Choroid plexus epithelial cell (primary cell): Measurements from ENCODE around the gene ATG14.

Experiments used
- DNase-seq: peaks from one replicate; pipeline ENCODE4 v3.0.0-alpha.2; 2010; ENCODE audit warnings: low read depth
- H3K4me3 ChIP-seq: 2 replicates; pipeline ENCODE4 v1.5.1; 2011; ENCODE audit warnings: low read depth, mild to moderate bottlenecking, control low read depth, low read length, moderate library complexity
- TF ChIP-seq, protein P1 (sequence below): conservative IDR thresholded peaks from 2 replicates; pipeline ENCODE4 v1.5.1; 2011; ENCODE audit warnings: low read depth, mild to moderate bottlenecking, control low read depth, inconsistent platforms, low read length, moderate library complexity

ATG14 gene

DNA sequence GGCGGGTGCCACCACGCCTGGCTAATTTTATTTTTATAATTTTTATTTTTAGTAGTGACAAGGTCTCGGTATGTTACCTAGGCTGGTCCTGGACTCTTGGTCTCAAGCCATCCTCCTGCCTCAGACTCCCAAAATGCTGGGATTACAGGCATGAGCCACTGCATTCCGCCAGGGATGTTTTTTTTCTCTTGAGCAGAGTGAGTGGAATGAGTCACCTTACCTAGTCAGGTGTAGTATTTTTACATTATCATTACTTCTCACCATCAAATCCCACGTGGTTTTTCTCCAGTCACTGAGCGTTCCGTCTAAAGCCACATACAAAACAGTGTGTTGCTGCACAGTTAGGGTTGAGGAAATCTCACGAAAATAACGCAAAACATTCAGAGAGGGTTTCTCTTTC, 29.7 kb upstream of the ATG14 start:
- TF ChIP-seq, protein P1, sequence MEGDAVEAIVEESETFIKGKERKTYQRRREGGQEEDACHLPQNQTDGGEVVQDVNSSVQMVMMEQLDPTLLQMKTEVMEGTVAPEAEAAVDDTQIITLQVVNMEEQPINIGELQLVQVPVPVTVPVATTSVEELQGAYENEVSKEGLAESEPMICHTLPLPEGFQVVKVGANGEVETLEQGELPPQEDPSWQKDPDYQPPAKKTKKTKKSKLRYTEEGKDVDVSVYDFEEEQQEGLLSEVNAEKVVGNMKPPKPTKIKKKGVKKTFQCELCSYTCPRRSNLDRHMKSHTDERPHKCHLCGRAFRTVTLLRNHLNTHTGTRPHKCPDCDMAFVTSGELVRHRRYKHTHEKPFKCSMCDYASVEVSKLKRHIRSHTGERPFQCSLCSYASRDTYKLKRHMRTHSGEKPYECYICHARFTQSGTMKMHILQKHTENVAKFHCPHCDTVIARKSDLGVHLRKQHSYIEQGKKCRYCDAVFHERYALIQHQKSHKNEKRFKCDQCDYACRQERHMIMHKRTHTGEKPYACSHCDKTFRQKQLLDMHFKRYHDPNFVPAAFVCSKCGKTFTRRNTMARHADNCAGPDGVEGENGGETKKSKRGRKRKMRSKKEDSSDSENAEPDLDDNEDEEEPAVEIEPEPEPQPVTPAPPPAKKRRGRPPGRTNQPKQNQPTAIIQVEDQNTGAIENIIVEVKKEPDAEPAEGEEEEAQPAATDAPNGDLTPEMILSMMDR: no peak
- DNase-seq: no peak
- no peak overlapping the region for H3K4me3 ChIP-seq

DNA sequence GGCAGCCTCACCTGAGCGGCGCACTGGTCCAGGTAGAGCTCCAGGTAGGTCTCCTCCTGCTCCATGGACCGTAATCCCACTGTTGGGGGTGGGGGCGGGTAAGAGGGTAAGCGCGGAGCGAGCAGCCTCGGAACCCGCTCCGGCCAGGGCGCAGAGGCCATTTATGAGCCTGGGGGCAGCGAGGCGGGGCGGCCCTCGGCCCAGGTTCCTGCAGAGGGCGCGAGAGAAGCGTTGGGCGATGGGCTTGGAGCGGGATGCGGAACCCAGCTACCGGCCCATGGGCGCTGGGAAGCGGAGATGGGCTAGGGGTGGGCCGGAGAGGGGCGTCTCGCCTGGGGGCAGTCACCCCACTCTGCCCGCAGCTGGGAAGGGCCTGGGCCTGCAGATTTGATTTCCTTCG, 28.8 kb upstream of the ATG14 start, which contains the start of gene TBPL2:
TSS of gene TBPL2 (minus strand) at position 232 of the 400 bp plus-strand sequence. CDS start at position 65, 167 bp downstream.
- TF ChIP-seq, protein P1: peak; percentile 51
- no peak for DNase-seq
- no peak within 1 kb of the TSS for H3K4me3 ChIP-seq

DNA sequence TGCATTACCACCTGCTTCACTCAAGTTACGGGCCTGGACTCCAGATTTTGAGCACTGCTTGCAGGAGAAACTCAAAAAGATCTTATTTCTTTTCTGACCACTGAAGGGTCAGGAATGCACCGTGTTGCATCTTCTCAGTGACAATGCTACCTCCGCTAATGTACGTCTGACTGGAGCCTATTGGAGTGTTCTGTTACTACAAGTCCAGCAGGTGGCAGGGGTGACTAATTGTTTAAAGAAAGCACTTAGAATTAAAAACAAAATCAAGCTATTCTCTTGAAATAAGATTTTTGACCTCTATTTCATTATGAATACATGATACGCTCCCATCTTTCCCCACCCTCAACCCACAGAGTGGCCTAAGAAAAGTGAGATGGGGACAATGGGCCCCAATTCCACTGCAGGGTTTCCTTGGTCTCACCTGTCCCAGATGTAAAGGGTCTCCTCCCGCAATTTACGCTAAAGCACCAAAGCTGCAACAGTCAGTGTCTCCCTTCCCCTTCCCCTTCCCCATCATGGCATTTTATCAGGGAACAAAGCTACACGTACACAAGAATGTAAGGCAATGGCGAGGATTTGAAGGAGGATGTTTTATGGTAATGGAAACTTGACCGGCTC, 26.5 kb upstream of the ATG14 start:
- DNase-seq: peak; percentile 88

DNA sequence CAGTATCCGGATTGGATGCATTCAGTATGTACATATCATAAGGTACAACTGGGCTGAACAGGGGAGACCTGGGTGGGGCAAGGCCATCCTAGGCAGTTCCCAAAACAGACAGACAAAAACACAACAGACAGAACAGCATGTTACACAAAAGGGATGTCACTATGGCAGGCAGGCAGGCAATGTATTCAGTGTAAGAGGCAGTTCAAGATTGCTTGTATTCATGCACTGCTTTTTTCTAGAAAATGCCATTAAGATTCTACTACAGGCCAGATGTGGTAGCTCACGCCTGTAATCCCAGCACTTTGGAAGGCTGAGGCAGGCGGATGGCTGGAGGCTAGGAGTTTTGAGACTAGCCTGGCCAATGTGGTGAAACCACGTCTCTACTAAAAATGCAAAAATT, 25.3 kb upstream of the ATG14 start:
- TF ChIP-seq, protein P1: no peak
- no peak for DNase-seq
- H3K4me3 ChIP-seq: no peak overlapping the region

More for the DNA sequence above, 26.5 kb upstream of the ATG14 start:
- H3K4me3 ChIP-seq: no peak overlapping the region
- TF ChIP-seq, protein P1: peak; percentile 76

DNA sequence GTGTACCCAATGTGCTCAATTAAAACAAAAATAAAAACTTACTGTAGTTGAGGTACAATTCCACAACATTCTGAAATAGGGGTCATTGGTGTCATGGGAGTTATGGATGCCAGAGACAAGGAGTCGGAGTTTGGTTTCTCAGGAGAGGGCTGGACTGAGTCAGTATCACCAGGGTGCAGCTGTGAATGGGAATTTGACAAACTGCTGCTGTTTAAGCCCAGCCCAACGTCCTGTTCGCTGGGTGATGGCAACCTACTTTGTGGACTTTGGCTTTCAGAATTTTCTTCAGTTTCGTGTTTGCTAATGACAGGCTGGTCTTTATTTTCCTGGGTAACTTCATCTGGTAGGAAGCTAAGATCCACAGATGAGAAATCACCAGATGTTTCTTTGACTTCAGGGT, 24.9 kb upstream of the ATG14 start:
- DNase-seq: no peak

DNA sequence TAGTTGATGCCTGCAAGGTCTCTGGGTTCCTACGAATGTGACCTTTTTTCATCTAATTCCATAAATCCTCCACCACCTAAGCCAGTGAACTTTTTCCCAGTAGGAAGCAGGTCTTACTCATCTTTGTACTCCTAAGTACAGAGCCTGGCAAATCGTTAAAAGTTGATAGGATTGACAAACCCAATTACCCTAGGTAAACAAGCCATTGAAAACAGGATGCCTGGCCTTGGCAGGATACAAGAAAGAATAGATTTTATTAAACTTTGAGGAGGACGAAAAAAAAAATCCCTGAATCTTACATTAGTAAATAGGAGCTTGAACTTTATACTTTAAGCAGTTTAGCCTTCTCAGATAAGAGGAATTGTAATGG, 23.2 kb upstream of the ATG14 start:
- TF ChIP-seq, protein P1: no peak
- no peak overlapping the region for H3K4me3 ChIP-seq
- DNase-seq: no peak

More for the DNA sequence above, 24.9 kb upstream of the ATG14 start:
- H3K4me3 ChIP-seq: no peak overlapping the region
- TF ChIP-seq, protein P1: no peak

DNA sequence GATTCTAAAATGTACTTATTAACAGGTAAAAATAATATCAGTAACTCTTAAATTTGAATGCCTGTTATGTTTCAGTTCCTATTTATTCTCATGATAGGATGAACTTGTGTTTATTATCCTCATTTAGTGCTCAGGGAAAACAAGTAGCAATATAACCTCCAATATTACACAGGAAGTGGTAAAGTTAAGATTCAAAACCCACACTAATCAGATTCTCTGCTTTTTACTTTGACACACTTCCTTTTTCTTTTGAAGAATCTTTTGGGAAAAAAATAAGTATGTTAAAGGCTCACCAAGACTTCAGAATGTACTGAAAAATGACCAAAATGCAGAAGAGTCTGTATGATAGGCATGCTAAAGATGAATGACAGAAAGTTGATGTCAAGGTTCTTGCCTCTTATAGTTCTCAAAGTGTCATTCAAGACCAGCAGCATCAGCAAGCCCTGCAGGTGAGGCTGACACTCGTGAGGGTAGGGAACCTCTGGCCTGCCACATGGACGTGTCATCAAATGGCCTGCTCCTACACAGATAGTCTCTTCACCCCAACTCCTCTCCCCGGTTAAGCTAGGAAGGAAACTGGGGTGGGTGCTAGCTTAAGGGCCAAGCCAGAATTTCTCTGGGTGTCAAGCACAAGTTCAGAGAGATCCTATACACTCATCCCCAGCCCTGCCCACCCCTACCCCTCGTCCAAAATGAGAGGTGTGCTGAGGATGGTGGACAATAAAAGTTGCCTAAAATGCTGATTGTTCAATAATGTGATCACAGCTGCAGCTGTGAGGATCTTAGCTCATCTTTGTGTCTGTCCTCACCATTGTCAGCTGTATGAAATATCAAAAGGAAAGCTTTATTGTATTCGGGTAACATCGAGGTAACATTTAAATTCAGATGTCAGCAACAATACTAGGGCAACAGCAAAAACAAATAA, 22.5 kb upstream of the ATG14 start:
- DNase-seq: no peak
- TF ChIP-seq, protein P1: no peak
- H3K4me3 ChIP-seq: no peak overlapping the region
